WERI-Rb-1 (cell line): ENCODE results near the gene PKN1.

ENCODE experiments used
- DNase-seq: peaks from one replicate; pipeline ENCODE4 v3.0.0-alpha.2; 2020
- H3K27ac ChIP-seq: fragments of 250-450 bp; sonication (Bioruptor Pico); 2 replicates; pipeline ENCODE4 v1.5.1; 2020; ENCODE audit warnings: mild to moderate bottlenecking, moderate library complexity
- H3K27me3 ChIP-seq: fragments of 250-450 bp; sonication (Bioruptor Pico); 2 replicates; pipeline ENCODE4 v1.5.1; 2021; ENCODE audit warnings: mild to moderate bottlenecking, low read depth, moderate library complexity; ENCODE audit not compliant: insufficient read depth, severe bottlenecking
- H3K36me3 ChIP-seq: fragments of 250-450 bp; sonication (Bioruptor Pico); 2 replicates; pipeline ENCODE4 v1.5.1; 2020; ENCODE audit warnings: mild to moderate bottlenecking, moderate library complexity
- H3K4me3 ChIP-seq: 2 replicates; pipeline ENCODE4 v1.5.1; 2011; ENCODE audit warnings: low read depth, mild to moderate bottlenecking, control low read depth, low read length
- H3K9me3 ChIP-seq: fragments of 250-450 bp; sonication (Bioruptor Pico); 2 replicates; pipeline ENCODE4 v1.5.1; 2021; ENCODE audit warnings: mild to moderate bottlenecking, moderate library complexity; ENCODE audit not compliant: severe bottlenecking
- TF ChIP-seq, protein P1 (sequence below): IDR thresholded peaks from 2 replicates; pipeline ENCODE4 v1.5.1; 2011; ENCODE audit warnings: low read depth, mild to moderate bottlenecking, control low read depth, inconsistent platforms, low read length

PKN1 gene

DNA sequence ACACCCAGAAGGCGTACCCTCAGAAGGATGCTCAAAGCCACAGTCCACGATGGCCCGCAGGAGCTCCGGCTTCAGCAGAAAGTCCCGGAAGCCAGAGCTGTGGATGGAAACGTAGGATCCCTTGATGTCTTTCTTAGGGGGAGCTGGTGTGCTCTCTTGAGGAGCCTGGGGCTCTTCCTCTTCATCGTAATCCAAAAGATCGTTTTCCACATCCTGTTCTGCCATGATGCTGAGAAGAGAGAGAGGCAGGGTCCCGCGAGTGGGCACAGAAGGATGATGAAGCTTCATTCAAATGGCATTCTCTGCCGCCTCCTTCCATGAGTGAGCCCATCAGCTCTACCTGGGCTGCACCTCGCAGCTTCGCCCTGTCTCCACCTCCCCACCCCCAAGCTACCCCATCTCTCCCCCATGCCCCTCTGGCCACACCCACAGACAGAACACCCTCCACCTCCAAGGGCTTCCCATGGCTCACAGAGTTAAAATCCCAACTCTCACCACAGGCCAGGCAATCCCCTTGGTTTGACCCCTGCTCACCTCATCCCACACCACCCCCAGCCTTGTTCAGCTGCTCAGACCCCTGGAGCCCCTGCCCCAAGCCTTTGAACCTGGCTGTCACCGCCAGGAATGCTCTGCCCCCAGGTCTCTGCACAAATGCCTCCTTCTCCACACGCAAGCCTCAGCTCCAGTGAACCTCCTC lies 20.0 kb upstream of the PKN1 start:
- Histone ChIP-seq H3K27ac (no peak overlapping the region), H3K36me3 (peaks cover 87% of the 10 kb centered on the region), H3K4me3 (no peak overlapping the region), H3K9me3 (no peaks in the 10 kb centered on the region), H3K27me3 (no peaks in the 10 kb centered on the region)
- TF ChIP-seq, protein P1, sequence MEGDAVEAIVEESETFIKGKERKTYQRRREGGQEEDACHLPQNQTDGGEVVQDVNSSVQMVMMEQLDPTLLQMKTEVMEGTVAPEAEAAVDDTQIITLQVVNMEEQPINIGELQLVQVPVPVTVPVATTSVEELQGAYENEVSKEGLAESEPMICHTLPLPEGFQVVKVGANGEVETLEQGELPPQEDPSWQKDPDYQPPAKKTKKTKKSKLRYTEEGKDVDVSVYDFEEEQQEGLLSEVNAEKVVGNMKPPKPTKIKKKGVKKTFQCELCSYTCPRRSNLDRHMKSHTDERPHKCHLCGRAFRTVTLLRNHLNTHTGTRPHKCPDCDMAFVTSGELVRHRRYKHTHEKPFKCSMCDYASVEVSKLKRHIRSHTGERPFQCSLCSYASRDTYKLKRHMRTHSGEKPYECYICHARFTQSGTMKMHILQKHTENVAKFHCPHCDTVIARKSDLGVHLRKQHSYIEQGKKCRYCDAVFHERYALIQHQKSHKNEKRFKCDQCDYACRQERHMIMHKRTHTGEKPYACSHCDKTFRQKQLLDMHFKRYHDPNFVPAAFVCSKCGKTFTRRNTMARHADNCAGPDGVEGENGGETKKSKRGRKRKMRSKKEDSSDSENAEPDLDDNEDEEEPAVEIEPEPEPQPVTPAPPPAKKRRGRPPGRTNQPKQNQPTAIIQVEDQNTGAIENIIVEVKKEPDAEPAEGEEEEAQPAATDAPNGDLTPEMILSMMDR = no peak
- no peak for DNase-seq

DNA sequence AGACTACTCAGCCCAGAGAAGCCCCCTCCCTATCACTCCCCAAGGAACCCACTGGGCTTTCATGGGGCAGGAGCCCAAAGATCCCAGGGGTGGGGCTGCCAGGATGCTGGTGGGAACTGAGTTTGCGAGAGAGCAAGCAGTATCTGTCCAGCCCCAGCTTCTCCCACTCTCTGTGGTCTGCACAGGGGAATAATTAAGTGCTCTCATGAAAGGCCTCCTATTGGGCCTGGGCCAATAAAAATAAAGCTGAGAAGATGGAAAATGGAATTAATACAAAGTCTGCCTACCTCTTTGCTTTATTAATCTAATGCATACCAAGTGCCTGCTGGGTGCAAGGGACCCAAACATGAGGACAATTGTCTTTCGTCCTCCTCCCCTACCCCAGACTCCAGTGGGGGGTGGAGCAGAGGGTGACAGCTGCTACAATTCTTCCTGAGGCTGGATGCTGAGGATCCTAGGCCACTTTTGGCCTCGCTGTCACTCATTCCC lies 19.4 kb upstream of the PKN1 start:
- TF ChIP-seq, protein P1 = no peak
- no peak for DNase-seq
- Histone ChIP-seq H3K27ac (no peak overlapping the region), H3K27me3 (no peaks in the 10 kb centered on the region), H3K4me3 (no peak overlapping the region), H3K9me3 (no peaks in the 10 kb centered on the region), H3K36me3 (peaks cover 87% of the 10 kb centered on the region)

DNA sequence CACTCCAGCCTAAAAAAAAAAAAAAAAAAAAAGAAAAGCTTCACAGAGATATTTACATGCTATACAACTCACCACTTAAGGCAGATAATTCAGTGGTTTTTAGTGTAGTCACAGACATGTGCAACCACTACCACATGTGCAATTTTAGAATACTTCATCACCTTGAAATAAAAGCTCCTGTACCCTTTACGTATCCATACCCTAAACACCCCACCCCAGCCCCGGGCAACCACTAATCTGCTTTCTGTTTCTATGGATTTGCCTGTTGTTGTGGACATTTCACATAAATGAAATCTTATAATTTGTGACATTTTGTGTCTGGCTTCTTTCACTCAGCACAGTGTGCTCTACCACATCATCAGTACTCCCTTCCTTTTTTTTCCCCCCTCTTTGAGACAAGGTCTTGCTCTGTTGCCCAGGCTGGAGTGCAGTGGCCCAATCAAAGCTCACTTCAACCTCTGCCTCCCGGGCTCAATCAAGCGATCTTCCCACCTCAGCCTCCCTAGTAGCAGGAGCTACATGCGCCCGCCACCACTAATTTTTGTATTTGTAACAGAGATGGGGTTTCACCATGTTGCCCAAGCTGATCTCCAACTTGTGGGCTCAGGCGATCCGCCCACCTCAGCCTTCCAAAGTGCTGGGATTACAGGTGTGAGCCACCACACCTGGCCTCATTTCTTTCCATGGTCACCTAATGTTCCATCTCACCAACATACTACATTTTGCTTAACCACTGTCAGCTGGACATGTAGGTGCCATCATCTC lies 18.0 kb upstream of the PKN1 start:
- H3K27me3 ChIP-seq = no peaks in the 10 kb centered on the region
- TF ChIP-seq, protein P1 = no peak
- peaks cover 75% of the 10 kb centered on the region for H3K36me3 ChIP-seq
- H3K4me3 ChIP-seq = no peak overlapping the region
- H3K9me3 ChIP-seq = no peaks in the 10 kb centered on the region
- no peak overlapping the region for H3K27ac ChIP-seq
- DNase-seq = no peak

DNA sequence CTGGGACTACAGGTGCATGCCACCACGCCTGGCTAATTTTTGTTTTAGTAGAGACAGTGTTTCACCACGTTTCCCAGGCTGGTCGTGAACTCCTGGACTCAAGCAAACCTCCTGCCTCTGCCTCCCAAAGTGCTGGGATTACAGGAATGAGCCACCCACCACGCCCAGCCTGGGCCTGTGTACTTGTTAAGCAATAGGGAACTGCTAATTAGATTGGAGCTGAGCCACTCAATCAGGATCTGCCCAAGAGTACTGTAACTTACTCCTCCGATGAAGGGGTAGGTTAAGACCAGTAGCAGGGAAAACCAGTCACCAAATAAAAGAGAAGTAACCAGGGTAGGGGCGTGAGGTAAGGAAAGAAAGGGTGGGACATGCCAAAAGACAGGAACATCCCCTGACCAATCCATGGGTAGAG lies 16.3 kb upstream of the PKN1 start:
- no peak for DNase-seq
- TF ChIP-seq, protein P1 = no peak
- Histone ChIP-seq H3K9me3 (peaks cover 3% of the 10 kb centered on the region), H3K27me3 (no peaks in the 10 kb centered on the region), H3K36me3 (peaks cover 58% of the 10 kb centered on the region), H3K27ac (no peak overlapping the region), H3K4me3 (no peak overlapping the region)

DNA sequence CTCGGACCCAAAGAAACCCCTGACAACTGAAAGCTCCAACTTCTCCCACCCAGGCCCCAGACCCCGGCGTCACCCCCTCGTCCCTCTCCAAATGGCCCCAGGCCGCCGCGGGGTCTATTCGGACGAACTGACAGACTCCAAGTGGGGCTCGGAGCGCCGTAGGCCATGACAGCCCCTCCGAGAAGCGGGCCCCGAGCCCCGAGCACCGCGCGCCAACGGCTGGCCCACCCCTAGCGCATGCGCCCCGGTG lies 14.3 kb upstream of the PKN1 start:
- H3K27ac ChIP-seq = peak overlapping the region; percentile 97
- TF ChIP-seq, protein P1 = no peak
- peak; percentile 85 for DNase-seq
- no peaks in the 10 kb centered on the region for H3K27me3 ChIP-seq
- H3K36me3 ChIP-seq = peaks cover 41% of the 10 kb centered on the region
- peaks cover 3% of the 10 kb centered on the region for H3K9me3 ChIP-seq
- peak overlapping the region; percentile 99 for H3K4me3 ChIP-seq
